ENCODE measurements around the gene NAA16. TPM values are rescaled to one million over a fixed set of nuclear protein-coding genes. Genes with fewer than 3 reads are reported as not detected.
"Not testable (repeated sequence)": the region's sequence is repeated elsewhere in the genome, so short reads cannot be mapped to it uniquely, and the experiment has no call there.

Gene NAA16
- total and polyA plus RNA-seq, 2 donors (not counting 1 experiment from before 2014, with no cell fraction given) = 14.3 to 33.5 TPM

DNA sequence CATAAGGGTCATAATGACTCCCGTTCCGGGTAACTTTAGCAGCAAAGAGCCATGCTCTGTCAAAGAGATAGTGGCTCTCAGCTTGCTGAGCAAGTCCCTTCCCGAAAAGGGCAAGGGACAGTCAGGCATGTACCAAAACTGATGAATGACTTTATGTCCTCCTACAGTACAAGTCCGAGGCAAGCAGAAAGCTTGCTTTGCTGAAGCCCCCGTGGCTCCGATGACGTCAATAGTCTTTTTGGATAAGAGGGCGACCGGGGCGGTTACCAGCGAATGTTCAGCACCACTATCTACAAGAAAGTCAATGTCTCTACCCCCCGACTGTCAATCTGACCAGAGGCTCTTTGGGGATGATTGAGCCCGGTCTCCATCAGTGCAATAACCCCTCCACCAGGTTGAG lies 112.2 kb downstream of the NAA16 start:
- H3K9me3 ChIP-seq (ENCODE audit: control extremely low read depth in 1 of 3, control insufficient read depth in 2 of 3, insufficient read depth in 1 of 3, low read length in 2 of 3); POLR2A ChIA-PET; ATAC-seq (ENCODE audit: low read depth); DNase-seq; H3K27ac Mint-ChIP-seq; intact Hi-C loops (cut with micrococcal nuclease); H3K9me3 Mint-ChIP-seq (ENCODE audit: insufficient read depth); H3K9ac ChIP-seq (ENCODE audit: low read length); H3K36me3 ChIP-seq (replicated peaks in 1 of 2; ENCODE audit: control extremely low read depth in 1 of 2, control insufficient read depth in 1 of 2, extremely low read depth in 1 of 2, insufficient read depth in 2 of 2, low read length in 1 of 2); H4K20me1 ChIP-seq (ENCODE audit: control insufficient read depth, insufficient read depth, low read length, poor library complexity, severe bottlenecking); H3K4me3 ChIP-seq (ENCODE audit: control extremely low read depth in 1 of 5, extremely low read depth in 1 of 5, insufficient read depth in 1 of 5, low read depth in 2 of 5, low read length in 4 of 5); H2AFZ ChIP-seq (ENCODE audit: insufficient read depth, low read depth, low read length, poor library complexity, severe bottlenecking); H3K4me1 ChIP-seq (ENCODE audit: control insufficient read depth in 2 of 2, insufficient read depth in 2 of 2, low read length in 2 of 2); H3K4me3 Mint-ChIP-seq; CTCF ChIA-PET; H3K79me2 ChIP-seq (ENCODE audit: control insufficient read depth, insufficient read depth, low read length); H3K27ac ChIP-seq (ENCODE audit: low read length in 2 of 2); H3K4me1 Mint-ChIP-seq; H3K4me2 ChIP-seq (replicated peaks; ENCODE audit: low read depth, low read length, poor library complexity, severe bottlenecking): not testable (repeated sequence)
- H3K27me3 ChIP-seq (replicated peaks in 1 of 4; ENCODE audit: control extremely low read depth in 1 of 4, control insufficient read depth in 3 of 4, insufficient read depth in 4 of 4, low read length in 3 of 4) = peaks cover 0 to 11% (median 0%) of the 10 kb centered on the region in 4 experiments
- WGBS (ENCODE audit: insufficient coverage) = 96% methylated on average over 9 of the region's 13 CpGs
- peaks cover 16% of the 10 kb centered on the region for H3K27me3 Mint-ChIP-seq

DNA sequence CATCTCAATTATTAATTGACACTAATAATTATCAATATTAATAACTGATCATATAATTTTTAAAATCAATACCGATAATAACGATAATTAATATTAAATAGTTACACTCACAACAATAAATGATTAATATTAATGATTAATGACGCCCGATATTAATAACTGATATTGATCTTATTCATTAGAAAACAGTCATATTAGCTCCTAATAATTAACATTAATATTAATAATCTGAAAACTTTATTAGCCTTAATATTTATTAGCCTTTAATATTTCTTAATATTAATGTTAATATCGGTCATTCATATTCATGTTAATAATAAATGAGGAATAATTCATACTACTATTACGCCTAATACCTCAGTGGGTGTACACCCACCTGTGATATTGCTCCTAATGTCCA lies 113.6 kb downstream of the NAA16 start:
- DNase-seq; H3K4me1 ChIP-seq (ENCODE audit: control insufficient read depth in 2 of 2, insufficient read depth in 2 of 2, low read length in 2 of 2); H3K4me1 Mint-ChIP-seq; intact Hi-C loops (cut with micrococcal nuclease); H3K4me3 Mint-ChIP-seq; H3K9ac ChIP-seq (ENCODE audit: low read length); H3K27ac Mint-ChIP-seq; H3K27ac ChIP-seq (ENCODE audit: low read length in 2 of 2); ATAC-seq (ENCODE audit: low read depth); H4K20me1 ChIP-seq (ENCODE audit: control insufficient read depth, insufficient read depth, low read length, poor library complexity, severe bottlenecking); H3K4me2 ChIP-seq (replicated peaks; ENCODE audit: low read depth, low read length, poor library complexity, severe bottlenecking); H3K36me3 ChIP-seq (replicated peaks in 1 of 2; ENCODE audit: control extremely low read depth in 1 of 2, control insufficient read depth in 1 of 2, extremely low read depth in 1 of 2, insufficient read depth in 2 of 2, low read length in 1 of 2); H3K4me3 ChIP-seq (ENCODE audit: control extremely low read depth in 1 of 5, extremely low read depth in 1 of 5, insufficient read depth in 1 of 5, low read depth in 2 of 5, low read length in 4 of 5); POLR2A ChIA-PET; H3K9me3 Mint-ChIP-seq (ENCODE audit: insufficient read depth); H2AFZ ChIP-seq (ENCODE audit: insufficient read depth, low read depth, low read length, poor library complexity, severe bottlenecking); CTCF ChIA-PET; H3K79me2 ChIP-seq (ENCODE audit: control insufficient read depth, insufficient read depth, low read length): not testable (repeated sequence)
- peaks cover 21% of the 10 kb centered on the region for H3K27me3 Mint-ChIP-seq
- H3K27me3 ChIP-seq (replicated peaks in 1 of 4; ENCODE audit: control extremely low read depth in 1 of 4, control insufficient read depth in 3 of 4, insufficient read depth in 4 of 4, low read length in 3 of 4) = peaks cover 0 to 11% (median 0%) of the 10 kb centered on the region in 4 experiments
- no CpG with 5 or more reads among the region's 6 CpGs for WGBS (ENCODE audit: insufficient coverage)
- peaks cover 0 to 12% (median 0%) of the 10 kb centered on the region in 3 donors for H3K9me3 ChIP-seq (ENCODE audit: control extremely low read depth in 1 of 3, control insufficient read depth in 2 of 3, insufficient read depth in 1 of 3, low read length in 2 of 3)
